Pancreas (tissue), 10 donors: ENCODE results near the gene KDM4B. TPM values are rescaled to one million over a fixed set of nuclear protein-coding genes. Genes with fewer than 3 reads are reported as not detected.
A peak's percentile ranks its signal among the peaks of the same experiment; 100 is the strongest.

ENCODE experiments used
- ATAC-seq, 4 donors: fragments of 200-7000 bp; cut with Tn5 transposase; one replicate each; pipeline versions ENCODE4 v1.8.0 to v1.9.1; 2020; ENCODE audit warnings: mild to moderate bottlenecking in 4 of 4, moderate library complexity in 4 of 4
- DNase-seq, 6 donors: peaks; one replicate each; pipeline ENCODE4 v3.0.0-alpha.2; 2020
- FAIRE-seq: peaks from 2 replicates; lab custom pipeline; 2012; peaks lifted over from hg19 to GRCh38; lab: Jason Lieb, UNC
- H3K27ac ChIP-seq, 4 donors: fragments of 200-600 bp; sonication (generic); 1 replicate in 3 of 4; 2 replicates in 1 of 4; pipeline versions ENCODE4 v1.5.0 to v1.8.0; 2020
- H3K27me3 ChIP-seq, 4 donors: fragments of 200-600 bp; one replicate each; pipeline ENCODE4 v1.8.0; 2021
- H3K36me3 ChIP-seq, 3 donors: fragments of 200-600 bp; sonication (generic) in 1 of 3; one replicate each; pipeline versions ENCODE4 v1.5.0 to v1.8.0; 2020 to 2021
- H3K4me1 ChIP-seq, 3 donors: fragments of 200-600 bp; one replicate each; pipeline ENCODE4 v1.8.0; 2021
- H3K4me3 ChIP-seq, 4 donors: fragments of 200-600 bp; sonication (generic) in 2 of 4; one replicate each; pipeline versions ENCODE4 v1.5.0 to v1.8.0; 2020 to 2021
- H3K9me3 ChIP-seq, 4 donors: fragments of 200-600 bp; one replicate each; pipeline ENCODE4 v1.8.0; 2021
- CTCF ChIP-seq, 4 donors: fragments of 200-600 bp; sonication (generic) in 3 of 4; IDR thresholded peaks; one replicate each; pipeline versions ENCODE4 v1.5.0 to v1.8.0; 2021; ENCODE audit warnings: antibody characterized with exemption in 4 of 4
- WGBS, 2 donors: extraction: QIAGEN DNeasy Blood & Tissue Kit; methylation state at CpG; one replicate each; pipeline ENCODE4 v1.1.7; 2013; 5-methylcytosine and 5-hydroxymethylcytosine counted together
- intact Hi-C, 3 donors: fragments of 100-400 bp; cut with DNase I; formaldehyde crosslinking; loops; one replicate each; pipeline versions ENCODE4 v1.11.1 to v1.14.2; 2022
- polyA plus RNA-seq, 2 donors: library from polyadenylated mRNA; stranded (reverse); fragments of 200-250 nt; gene quantifications; one replicate each; pipeline ENCODE4 v1.2.3, GENCODE V29; 2013
- total RNA-seq, 6 donors: library from RNA; stranded (reverse); fragmentation: NEBNext Ultra II Directional in 4 of 6; extraction: Animal tissue kit (Norgen Biotek cat#: 25700) in 4 of 6; gene quantifications; one replicate each; pipeline versions ENCODE4 v1.2.1 to v1.2.4, GENCODE V29; 2021 to 2023
- donor health status: healthy with polysubstance abuse.
- donor health status: DM: no; HTN: no; CAD: no; lungs with moderate emphysema.
- donor health status: DM: no; HTN: no; CAD: no.
- donor health status: control.
- donor health status: control.
- donor health status: Bipolar disorder and iron deficiency.
- donor health status: DM: yes; HTN: yes; CAD: no.
- donor health status: DM: no; HTN: no; CAD: no.
- donor health status: DM: no; HTN: no; CAD: no.
- donor health status: DM: yes; HTN: yes; CAD: no.

KDM4B gene
- total and polyA plus RNA-seq, 8 donors = 13.8 to 24.0 (median 18.5) TPM

- H3K9me3 ChIP-seq = no peaks in the 10 kb centered on the region
- intact Hi-C loops = no loop called here
- no peak for TF ChIP-seq CTCF (IDR thresholded peaks at IDR 0.05)
- DNase-seq (no peak), FAIRE-seq (no peak), ATAC-seq (no peak)
- no peaks in the 10 kb centered on the region for H3K4me1 ChIP-seq
- H3K36me3 ChIP-seq = no peaks in the 10 kb centered on the region
- 91 to 93% methylated on average over 33 to 43 of the region's 44 CpGs for WGBS, 2 donors
- no peak overlapping the region for H3K4me3 ChIP-seq
- no peaks in the 10 kb centered on the region for H3K27me3 ChIP-seq
- H3K27ac ChIP-seq = no peak overlapping the region
Measured at GRCh38 chr19:5076440-5077208, 107.7 kb downstream of the KDM4B start.

- WGBS, 2 donors = 96 to 97% methylated on average over 19 of the region's 19 CpGs
- Histone ChIP-seq H3K9me3 (no peaks in the 10 kb centered on the region), H3K27me3 (no peaks in the 10 kb centered on the region), H3K36me3 (peaks cover 0 to 4% (median 0%) of the 10 kb centered on the region in 3 donors), H3K4me1 (no peaks in the 10 kb centered on the region), H3K27ac (no peak overlapping the region), H3K4me3 (no peak overlapping the region)
- no peak for DNase-seq
- FAIRE-seq = no peak
- no peak for TF ChIP-seq CTCF (IDR thresholded peaks at IDR 0.05)
- intact Hi-C loops = no loop called here
- ATAC-seq = no peak
Measured at GRCh38 chr19:5077209-5077515, 108.2 kb downstream of the KDM4B start.

- Histone ChIP-seq H3K4me1 (no peaks in the 10 kb centered on the region), H3K27me3 (no peaks in the 10 kb centered on the region), H3K36me3 (peaks cover 0 to 14% (median 0%) of the 10 kb centered on the region in 3 donors), H3K4me3 (no peak overlapping the region), H3K27ac (no peak overlapping the region), H3K9me3 (no peaks in the 10 kb centered on the region)
- FAIRE-seq (no peak), ATAC-seq (peak in 3 of 4 donors; percentile 28 to 42 (median 40)), DNase-seq (no peak)
- TF ChIP-seq CTCF (IDR thresholded peaks at IDR 0.05) = no peak
- intact Hi-C loops = no loop called here
- WGBS, 2 donors = 67 to 77% methylated on average over 18 of the region's 18 CpGs
Measured at GRCh38 chr19:5078182-5078581, 109.3 kb downstream of the KDM4B start.

- Histone ChIP-seq H3K4me1 (no peaks in the 10 kb centered on the region), H3K27me3 (no peaks in the 10 kb centered on the region), H3K36me3 (peaks cover 0 to 16% (median 0%) of the 10 kb centered on the region in 3 donors), H3K27ac (peak overlapping the region in 1 of 4 donors; percentile 31), H3K9me3 (no peaks in the 10 kb centered on the region), H3K4me3 (no peak overlapping the region)
- ATAC-seq (peak in 3 of 4 donors; percentile 30 to 43 (median 33)), DNase-seq (peak in 1 of 6 donors; percentile 56), FAIRE-seq (no peak)
- intact Hi-C loops = no loop called here
- WGBS, 2 donors = 64 to 67% methylated on average over 16 of the region's 16 CpGs
- no peak for TF ChIP-seq CTCF (IDR thresholded peaks at IDR 0.05)
Measured at GRCh38 chr19:5078666-5079065, 109.8 kb downstream of the KDM4B start.
